ENCODE data around the gene WASF2. TPM values are rescaled to one million over a fixed set of nuclear protein-coding genes. Genes with fewer than 3 reads are reported as not detected.
"Not testable (repeated sequence)": the region's sequence is repeated elsewhere in the genome, so short reads cannot be mapped to it uniquely, and the experiment has no call there.

Gene WASF2
- total RNA-seq (2021) = 96.5 and 134 TPM in 2 replicates
- percentile 87 among the genes with signal in this experiment for Bru-seq, nascent RNA
- BruChase-seq, experiment 1, labeled RNA remaining after a 2-hour chase = percentile 80 among the genes with signal in this experiment
- percentile 90 among the genes with signal in this experiment for BruChase-seq, experiment 2, labeled RNA remaining after a 6-hour chase
- long read RNA-seq, full-length matches to known transcripts = 45 of 99 reads
- long read RNA-seq, partial matches to known transcripts = 9 of 99 reads
- long read RNA-seq, other reads (novel, unspliced or antisense) = 45 of 99 reads

GRCh38 chr1:27489973-27490741 is at the start of gene WASF2:
TSS of gene WASF2 (minus strand) at chr1:27490167. CDS start at chr1:27428890, 61,277 bp downstream.
- ChIA-PET CTCF (interaction anchor here (0.6 to 1.1 kb wide), 2 partner anchors 62 to 67 kb away, joined by 3 read pairs; no protein-coding TSS in a partner anchor), POLR2A (ENCODE audit: unreplicated experiment) (interaction anchor here (0.6 to 1.0 kb wide), 6 partner anchors 10 to 1179 kb away, joined by 3 to 17 read pairs (median 6); no protein-coding TSS in a partner anchor)
- TF ChIP-seq EZH2 (IDR thresholded peaks at IDR 0.05; ENCODE audit: low read depth) = no peak
- H4K20me1 ChIP-seq (ENCODE audit: insufficient read depth) = peaks cover 16% of the 10 kb centered on the region
- H3K4me3 ChIP-seq = peak within 1 kb of the TSS; percentile 88
- peak within 1 kb of the TSS; percentile 94 for H3K27ac ChIP-seq
- H3K36me3 ChIP-seq (ENCODE audit: low read depth) = no peaks in the 10 kb centered on the region
- H3F3A ChIP-seq (ENCODE audit: insufficient read depth, low read depth) = peaks cover 10% of the 10 kb centered on the region; the same call in 1 of the 2 replicates
- H3K79me2 ChIP-seq (ENCODE audit: low read depth) = peaks cover 40% of the 10 kb centered on the region
- intact Hi-C loops (cut with micrococcal nuclease; ENCODE audit: unreplicated experiment) = loop anchor here (1.0 to 5.0 kb wide), 3 partner anchors 37 to 67 kb away; no protein-coding TSS in a partner anchor
- no peaks in the 10 kb centered on the region for H3K9me3 ChIP-seq (ENCODE audit: insufficient read depth, low read depth)
- peak within 1 kb of the TSS; percentile 83 for H3K4me2 ChIP-seq
- peak; percentile 87 to 96 for DNase-seq
- H3K27me3 ChIP-seq (ENCODE audit: insufficient read depth, low read depth) = no peaks in the 10 kb centered on the region
- H3K4me1 ChIP-seq (replicated peaks; ENCODE audit: insufficient read depth) = peaks cover 11% of the 10 kb centered on the region
- H2AFZ ChIP-seq = peak within 1 kb of the TSS; percentile 80
- no peaks in the 10 kb centered on the region for H3K9me2 ChIP-seq (ENCODE audit: insufficient read depth)
- BruUV-seq (replicated peaks) = no TSS peak

DNA sequence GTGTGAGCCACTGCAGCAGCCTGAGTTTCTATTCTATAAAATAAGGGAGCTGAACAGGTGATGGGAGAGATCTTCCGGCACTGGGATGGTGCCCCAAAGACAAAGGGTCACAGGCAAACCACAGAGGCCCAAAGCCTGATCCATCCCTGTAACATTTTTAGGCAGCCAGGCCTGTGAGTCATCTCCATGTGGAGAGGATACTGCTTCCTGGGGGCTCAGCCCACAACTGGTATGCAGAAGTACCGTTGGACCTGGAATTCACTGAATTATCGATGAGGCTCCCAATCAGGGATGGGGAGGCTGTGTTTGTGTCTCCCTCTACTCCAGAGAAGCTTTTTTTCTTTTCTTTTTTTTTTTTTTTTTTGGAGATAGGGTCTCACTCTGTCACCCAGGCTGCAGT is 48.8 kb upstream of the WASF2 start:
- TF ChIP-seq CTCF (conservative IDR thresholded peaks at IDR 0.05) = no peak
- TF ChIP-seq EZH2 (IDR thresholded peaks at IDR 0.05; ENCODE audit: low read depth) = no peak
- no peaks in the 10 kb centered on the region for H3K27me3 ChIP-seq (ENCODE audit: insufficient read depth, low read depth)
- peaks cover 64% of the 10 kb centered on the region for H3K4me1 ChIP-seq (replicated peaks; ENCODE audit: insufficient read depth)
- no peaks in the 10 kb centered on the region for H4K20me1 ChIP-seq (ENCODE audit: insufficient read depth)
- peaks cover 3% of the 10 kb centered on the region; the same call in 1 of the 2 replicates for H3K79me2 ChIP-seq (ENCODE audit: low read depth)
- no TSS peak for BruUV-seq (replicated peaks)
- H3K4me2 ChIP-seq = peak overlapping the region; percentile 78; the same call in 1 of the 2 replicates
- no peaks in the 10 kb centered on the region for H3K9me3 ChIP-seq (ENCODE audit: insufficient read depth, low read depth)
- CTCF ChIA-PET = interaction anchor here (1.2 kb wide), 1 partner anchor 105 kb away, joined by 3 read pairs; no protein-coding TSS in a partner anchor
- intact Hi-C loops (cut with micrococcal nuclease; ENCODE audit: unreplicated experiment) = no loop called here
- H3K9me2 ChIP-seq (ENCODE audit: insufficient read depth) = no peaks in the 10 kb centered on the region
- peak; percentile 58 to 78 for DNase-seq
- no peak overlapping the region for H3K4me3 ChIP-seq
- H2AFZ ChIP-seq = no peak overlapping the region
- peaks cover 56% of the 10 kb centered on the region for H3F3A ChIP-seq (ENCODE audit: insufficient read depth, low read depth)
- no peaks in the 10 kb centered on the region for H3K36me3 ChIP-seq (ENCODE audit: low read depth)
- POLR2A ChIA-PET (ENCODE audit: unreplicated experiment) = interaction anchor here (0.6 kb wide), 1 partner anchor 65 kb away, joined by 10 read pairs; the partner anchor contains the start of gene AHDC1
- peak overlapping the region; percentile 100 for H3K27ac ChIP-seq

- H3K4me3 ChIP-seq; intact Hi-C loops (cut with micrococcal nuclease; ENCODE audit: unreplicated experiment); BruUV-seq (replicated peaks); H3K9me3 ChIP-seq (ENCODE audit: insufficient read depth, low read depth); H3K79me2 ChIP-seq (ENCODE audit: low read depth); H3K27me3 ChIP-seq (ENCODE audit: insufficient read depth, low read depth); H2AFZ ChIP-seq; DNase-seq; H4K20me1 ChIP-seq (ENCODE audit: insufficient read depth); H3K36me3 ChIP-seq (ENCODE audit: low read depth); H3K9me2 ChIP-seq (ENCODE audit: insufficient read depth): not testable (repeated sequence)
- H3K27ac ChIP-seq = peak overlapping the region; percentile 100
- POLR2A ChIA-PET (ENCODE audit: unreplicated experiment) = interaction anchor here (0.6 kb wide), 1 partner anchor 66 kb away, joined by 10 read pairs; the partner anchor contains the start of gene AHDC1
- peaks cover 50% of the 10 kb centered on the region for H3F3A ChIP-seq (ENCODE audit: insufficient read depth, low read depth)
- CTCF ChIA-PET = interaction anchor here (0.6 to 1.2 kb wide), 3 partner anchors 10 to 104 kb away, joined by 3 to 5 read pairs (median 3); no protein-coding TSS in a partner anchor
- H3K4me2 ChIP-seq = peak overlapping the region; percentile 78
- peaks cover 59% of the 10 kb centered on the region for H3K4me1 ChIP-seq (replicated peaks; ENCODE audit: insufficient read depth)
These were observed 48.3 kb upstream of the WASF2 start for GRCh38 chr1:27538305-27538676.

All from PC-9 (cell line).